GM19438 (cell line): ENCODE data around the gene POLR1D.
A peak's percentile ranks its signal among the peaks of the same experiment; 100 is the strongest.

Source experiments
- ATAC-seq: cut with Tn5 transposase; IDR thresholded peaks from one replicate; pipeline ENCODE4 v1.9.1; 2021; ENCODE audit warnings: low read depth; ENCODE audit not compliant: unreplicated experiment

Gene POLR1D, protein sequence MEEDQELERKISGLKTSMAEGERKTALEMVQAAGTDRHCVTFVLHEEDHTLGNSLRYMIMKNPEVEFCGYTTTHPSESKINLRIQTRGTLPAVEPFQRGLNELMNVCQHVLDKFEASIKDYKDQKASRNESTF

GRCh38 chr13:27621366-27622101 is at the start of gene POLR1D:
Gene POLR1D (plus strand): TSS chr13:27621892. CDS start chr13:27621984, 92 bp downstream.
- peak; percentile 47 for ATAC-seq

- ATAC-seq = no peak
Observed at GRCh38 chr13:27572234-27572901, 49.3 kb upstream of the POLR1D start.

DNA sequence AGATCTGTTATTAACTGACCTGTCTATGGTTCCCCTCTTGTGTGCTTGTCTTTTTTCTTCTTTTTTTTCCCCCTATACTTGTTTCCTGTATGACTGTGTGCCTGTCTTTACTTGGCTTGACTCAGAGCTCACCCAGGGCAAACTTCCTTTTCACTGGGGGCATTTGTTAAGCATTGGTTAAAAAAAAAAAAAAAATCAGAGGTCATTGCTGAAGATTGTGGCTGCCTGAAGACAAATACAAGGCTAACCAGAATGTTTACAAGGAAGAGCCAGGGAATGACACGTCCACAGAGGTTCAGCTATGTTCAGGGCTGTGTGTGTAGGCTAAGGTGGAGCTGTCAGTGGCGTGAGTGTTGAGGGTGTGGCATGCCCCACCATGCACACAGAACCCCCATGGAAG is 48.4 kb upstream of the POLR1D start:
- ATAC-seq = no peak

GRCh38 chr13:27574661-27575060 is 47.0 kb upstream of the POLR1D start:
- ATAC-seq = no peak

DNA sequence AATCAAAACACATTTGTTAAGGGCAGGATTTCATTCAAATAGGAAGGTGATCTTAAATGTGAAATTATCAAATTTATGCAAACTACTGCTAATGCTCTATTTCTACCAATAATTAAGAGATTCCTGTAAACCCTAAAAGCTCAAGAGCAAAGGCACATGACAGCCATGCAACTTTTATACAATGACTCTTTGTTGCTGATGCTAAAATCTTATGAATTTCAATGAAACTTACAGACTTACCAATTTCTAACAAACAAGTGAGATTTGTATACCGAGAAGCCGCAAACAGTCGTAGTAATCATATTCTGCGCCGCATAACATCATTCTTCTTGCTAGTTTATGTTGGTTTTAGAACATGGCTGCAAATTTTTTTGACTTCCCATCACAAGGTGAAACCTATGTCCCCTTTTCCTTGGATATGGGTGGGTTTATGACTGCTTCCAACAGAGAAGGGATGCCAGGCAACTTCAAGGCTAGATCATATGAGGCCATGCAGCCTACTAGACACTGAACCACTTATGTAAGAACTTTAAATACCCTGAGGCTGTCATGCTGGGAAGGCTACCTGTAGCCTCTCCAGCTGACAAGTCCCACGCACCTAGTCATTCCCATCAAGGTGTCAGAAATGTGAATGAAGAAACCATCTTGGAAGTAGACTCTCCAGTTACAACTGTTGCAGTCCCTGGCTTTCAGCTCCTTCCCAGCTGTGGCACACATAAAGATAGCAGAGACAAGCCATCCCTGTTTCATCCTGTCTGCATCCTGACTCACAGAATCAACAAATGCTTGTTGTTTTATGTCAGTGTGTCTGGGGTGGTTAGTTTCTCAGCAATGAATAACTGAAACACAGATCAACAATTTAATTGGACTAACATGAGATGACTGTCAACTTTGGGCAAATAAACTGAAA is 43.3 kb upstream of the POLR1D start:
- no peak for ATAC-seq

GRCh38 chr13:27583645-27584044 is 38.0 kb upstream of the POLR1D start:
- ATAC-seq = no peak

- ATAC-seq = no peak
Observed at GRCh38 chr13:27587095-27587746, 34.5 kb upstream of the POLR1D start.

DNA sequence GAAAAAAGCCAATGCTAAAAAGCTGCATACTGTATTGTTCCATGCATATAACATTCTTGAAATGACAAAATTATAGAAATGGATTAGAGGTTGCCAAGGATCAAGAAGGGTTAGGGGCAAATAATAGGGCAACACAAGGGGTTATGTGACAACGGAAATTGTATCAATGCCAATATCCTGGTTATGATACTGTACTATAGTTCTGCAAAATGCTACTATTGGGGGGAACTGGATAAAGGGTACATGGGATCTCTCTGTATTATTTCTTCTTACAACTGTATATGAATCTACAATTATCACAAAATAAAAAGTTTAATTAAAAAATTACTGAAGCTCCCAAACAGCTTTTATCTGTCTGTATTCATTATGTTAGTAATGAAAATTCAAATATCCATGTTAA is 33.3 kb upstream of the POLR1D start:
- no peak for ATAC-seq

- ATAC-seq = no peak
Observed at GRCh38 chr13:27592865-27593264, 28.8 kb upstream of the POLR1D start.

DNA sequence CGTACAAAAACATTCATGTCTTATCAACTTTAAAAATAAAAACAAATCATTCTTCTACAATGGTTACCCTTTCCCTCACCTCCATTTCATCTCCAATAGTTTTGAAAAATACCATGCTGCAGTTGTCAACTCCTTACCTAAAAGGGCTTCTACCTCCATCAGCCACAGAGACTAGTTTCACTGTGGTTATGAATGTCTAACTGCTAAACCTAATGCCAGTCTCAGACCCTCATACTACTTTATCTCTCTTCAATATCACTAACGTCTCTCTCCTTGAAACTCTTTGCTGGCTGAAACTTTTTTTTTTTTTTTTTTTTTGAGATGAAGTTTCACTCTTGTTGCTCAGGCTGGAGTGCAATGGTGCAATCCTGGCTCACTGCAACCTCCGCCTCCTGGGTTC is 28.4 kb upstream of the POLR1D start:
- no peak for ATAC-seq

- no peak for ATAC-seq
Observed at GRCh38 chr13:27595055-27595811, 26.5 kb upstream of the POLR1D start.

GRCh38 chr13:27599096-27599495 is 22.6 kb upstream of the POLR1D start:
- no peak for ATAC-seq

DNA sequence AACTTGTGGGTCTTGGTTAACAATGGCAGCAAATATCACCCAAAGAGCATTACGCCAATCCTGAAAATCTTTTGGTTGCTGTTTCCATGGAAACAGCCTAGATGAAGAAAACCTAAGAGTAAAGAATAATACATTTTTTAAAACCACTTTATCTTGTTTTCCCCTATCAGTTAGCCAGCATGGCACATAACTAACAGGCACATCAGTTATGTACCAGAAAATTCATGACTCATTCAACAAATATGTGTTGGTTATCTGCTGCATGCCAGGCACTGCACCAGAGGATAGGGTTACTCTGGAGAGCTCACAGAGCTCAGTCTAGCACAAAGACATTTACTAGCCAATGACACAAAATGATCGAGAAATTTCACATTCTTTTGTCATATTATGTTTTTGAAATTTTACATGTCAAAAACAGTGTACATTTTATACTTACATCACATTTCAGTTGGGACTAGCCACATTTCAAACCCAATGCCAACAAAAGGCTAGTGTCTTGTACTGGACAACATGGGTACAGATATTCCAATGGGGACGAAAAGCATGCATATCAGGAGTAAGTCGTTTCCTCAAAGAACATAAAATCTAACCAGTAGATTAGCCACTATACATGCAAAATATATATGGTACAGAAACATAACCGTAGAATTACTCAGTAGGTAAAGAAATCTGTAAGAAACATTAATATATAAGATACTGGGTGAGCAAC is 21.7 kb upstream of the POLR1D start:
- no peak for ATAC-seq

DNA sequence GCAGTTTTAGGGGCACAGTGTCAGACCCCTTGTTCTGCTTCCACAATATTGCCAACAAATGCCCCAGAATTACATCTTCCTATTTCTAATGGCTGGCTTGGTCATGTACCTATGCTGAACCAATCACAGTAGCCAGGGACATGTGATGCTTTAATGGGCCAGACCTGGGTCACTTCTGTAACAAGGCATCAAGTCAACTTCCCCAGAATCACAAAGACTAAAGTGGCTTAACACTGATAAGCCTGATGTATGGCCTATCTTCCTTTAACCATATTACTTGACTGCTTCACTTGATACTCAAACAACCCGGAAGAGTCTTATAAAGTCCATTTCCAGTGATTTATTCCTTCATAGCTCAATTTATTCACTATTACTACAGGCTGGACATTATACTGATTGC is 21.0 kb upstream of the POLR1D start:
- no peak for ATAC-seq

GRCh38 chr13:27601208-27601607 is 20.5 kb upstream of the POLR1D start:
- ATAC-seq = no peak

GRCh38 chr13:27601803-27602202 is 19.9 kb upstream of the POLR1D start:
- ATAC-seq = no peak

DNA sequence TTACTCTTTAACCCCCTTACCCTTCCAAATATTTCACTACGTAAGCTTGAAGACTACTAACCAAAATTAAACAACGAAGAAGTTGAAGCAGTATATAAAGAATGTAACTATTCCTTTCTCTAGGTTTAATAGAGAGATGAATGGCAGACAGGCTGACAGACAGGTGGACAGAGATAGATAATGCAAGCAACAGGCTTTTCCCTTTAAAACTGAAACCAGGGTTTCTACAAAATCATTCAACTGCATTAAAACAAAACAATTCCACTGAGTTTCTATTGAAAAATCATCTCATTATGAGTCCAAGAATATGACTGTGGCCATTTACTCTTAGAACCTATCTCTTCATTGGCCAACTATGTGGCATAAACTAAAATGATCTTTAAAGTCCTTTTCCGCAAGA is 16.6 kb upstream of the POLR1D start:
- ATAC-seq = no peak

- ATAC-seq = no peak
Observed at GRCh38 chr13:27605610-27606200, 16.0 kb upstream of the POLR1D start.

DNA sequence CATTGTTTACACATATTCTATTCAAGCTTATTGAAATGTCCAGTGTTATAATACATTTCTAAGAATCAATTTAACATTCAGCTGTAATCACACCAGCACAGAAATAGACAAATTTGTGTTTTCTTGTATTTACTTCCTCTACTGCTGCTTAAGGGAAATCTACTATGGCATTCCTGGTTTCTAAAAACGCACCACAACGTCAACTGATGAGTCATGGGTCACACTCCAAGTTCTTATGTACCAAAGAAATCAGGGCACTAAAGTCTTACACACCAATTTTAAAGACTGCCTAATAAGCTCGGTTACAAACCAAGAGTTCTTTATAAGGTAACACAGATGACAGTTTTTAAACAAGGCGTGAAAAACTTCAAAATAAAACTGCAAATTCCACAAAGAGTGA is 14.6 kb upstream of the POLR1D start:
- ATAC-seq = no peak
